ENCODE results near the gene PAPOLB.
A peak's percentile ranks its signal among the peaks of the same experiment; 100 is the strongest.

Gene PAPOLB

GRCh38 chr7:4840079-4840501 is 21.7 kb downstream of the PAPOLB start:
- DNase-seq, result no peak

- no peak for DNase-seq
Measured at GRCh38 chr7:4838626-4839334, 23.1 kb downstream of the PAPOLB start.

- DNase-seq, result no peak
Measured at GRCh38 chr7:4837803-4838625, 23.8 kb downstream of the PAPOLB start.

- DNase-seq, result no peak
Measured at GRCh38 chr7:4837041-4837802, 24.6 kb downstream of the PAPOLB start.

GRCh38 chr7:4836206-4836661 is 25.6 kb downstream of the PAPOLB start:
- DNase-seq, result no peak

GRCh38 chr7:4835398-4836205 is 26.2 kb downstream of the PAPOLB start:
- no peak for DNase-seq

- DNase-seq, result no peak
Measured at GRCh38 chr7:4834601-4835397, 27.0 kb downstream of the PAPOLB start.

- no peak for DNase-seq
Measured at GRCh38 chr7:4833691-4834600, 27.9 kb downstream of the PAPOLB start.

GRCh38 chr7:4833176-4833575 is 28.7 kb downstream of the PAPOLB start:
- no peak for DNase-seq

GRCh38 chr7:4832711-4833110 is 29.1 kb downstream of the PAPOLB start:
- no peak for DNase-seq

- DNase-seq, result no peak
Measured at GRCh38 chr7:4831723-4832495, 29.9 kb downstream of the PAPOLB start.

- DNase-seq, result peak; percentile 31
Measured at GRCh38 chr7:4830176-4830575, 31.7 kb downstream of the PAPOLB start.

- no peak for DNase-seq
Measured at GRCh38 chr7:4828720-4829383, 33.0 kb downstream of the PAPOLB start.

GRCh38 chr7:4825081-4825480 is 36.7 kb downstream of the PAPOLB start:
- no peak for DNase-seq

GRCh38 chr7:4824120-4824775 is 37.6 kb downstream of the PAPOLB start:
- DNase-seq, result no peak

GRCh38 chr7:4823441-4824119 is 38.2 kb downstream of the PAPOLB start:
- no peak for DNase-seq

- no peak for DNase-seq
Measured at GRCh38 chr7:4822677-4823076, 39.2 kb downstream of the PAPOLB start.

GRCh38 chr7:4820967-4821471 is 40.8 kb downstream of the PAPOLB start:
- no peak for DNase-seq
